GM12878 (cell line): ENCODE measurements around the gene ZNF267. TPM values are rescaled to one million over a fixed set of nuclear protein-coding genes. Genes with fewer than 3 reads are reported as not detected.

Experiments
- ATAC-seq: fragments of 200-7000 bp; cut with Tn5 transposase; 3 replicates; pipeline ENCODE4 v1.9.1; 2020; ENCODE audit warnings: mild to moderate bottlenecking, moderate library complexity
- BruUV-seq: library from RNA; stranded (reverse); fragments of 400-500 nt; replicated peaks from 2 replicates; lab custom pipeline; 2021; lab: Mats Ljungman, UMichigan
- CTCF ChIA-PET: fragments of 300-600 bp; sonication (Branson Sonifier 250); formaldehyde crosslinking; extraction: SDS; loops from one replicate; lab custom pipeline; 2021; ENCODE audit warnings: inconsistent platforms; lab: Yijun Ruan, JAX
- POLR2A ChIA-PET: fragments of 350-600 bp; formaldehyde crosslinking; extraction: SDS; loops from one replicate; lab custom pipeline; 2021; ENCODE audit warnings: inconsistent platforms; lab: Charles Lee
- RAD21 ChIA-PET: fragments of 300-600 bp; sonication (Branson Sonifier 250); formaldehyde crosslinking; loops from one replicate; lab custom pipeline; 2023; ENCODE audit warnings: antibody characterized with exemption; ENCODE audit not compliant: unreplicated experiment; lab: Charles Lee
- SMC1A ChIA-PET: fragments of 300-600 bp; sonication (Branson Sonifier 250); formaldehyde crosslinking; loops from one replicate; lab custom pipeline; 2023; ENCODE audit not compliant: unreplicated experiment, uncharacterized antibody; lab: Charles Lee
- DNase-seq: peaks from one replicate; pipeline ENCODE4 v3.0.0-alpha.2; 2011; ENCODE audit warnings: low read depth, low spot score
- FAIRE-seq: peaks from 3 replicates; lab custom pipeline; 2011; peaks lifted over from hg19 to GRCh38; lab: Jason Lieb, UNC
- H2AFZ ChIP-seq: 2 replicates; pipeline ENCODE4 v1.6.0; 2011; ENCODE audit warnings: low read depth, low read length, control low read depth; ENCODE audit not compliant: control insufficient read depth
- H3K27ac ChIP-seq: 2 replicates; pipeline ENCODE4 v1.5.1; 2011; ENCODE audit warnings: control low read depth; ENCODE audit not compliant: control insufficient read depth, insufficient read depth
- H3K27me3 ChIP-seq, 2 experiments: replicated peaks in 1 of 2; 2 replicates each; pipeline versions ENCODE4 v1.6.0 to v1.6.1; 2011; ENCODE audit warnings: low read length in 1 of 2; ENCODE audit not compliant: control insufficient read depth in 2 of 2, insufficient read depth in 2 of 2
- H3K36me3 ChIP-seq, 2 experiments: 2 replicates each; pipeline ENCODE4 v1.5.1; 2011; ENCODE audit warnings: low read length in 1 of 2; ENCODE audit not compliant: control insufficient read depth in 2 of 2, insufficient read depth in 2 of 2
- H3K4me1 ChIP-seq: 2 replicates; pipeline ENCODE4 v1.6.1; 2011; ENCODE audit warnings: mild to moderate bottlenecking, low read length, moderate library complexity, mixed read lengths; ENCODE audit not compliant: control insufficient read depth, insufficient read depth
- H3K4me2 ChIP-seq: 2 replicates; pipeline ENCODE4 v1.6.0; 2011; ENCODE audit warnings: control low read depth; ENCODE audit not compliant: control insufficient read depth, insufficient read depth
- H3K4me3 ChIP-seq: fragments of 200-600 bp; sonication (generic); 2 replicates; pipeline ENCODE4 v1.5.1; 2016
- H3K79me2 ChIP-seq: 2 replicates; pipeline ENCODE4 v1.6.0; 2011; ENCODE audit warnings: low read length; ENCODE audit not compliant: control insufficient read depth, insufficient read depth
- H3K9ac ChIP-seq: 2 replicates; pipeline ENCODE4 v1.8.0; 2011; ENCODE audit warnings: low read length, control low read depth, mixed read lengths; ENCODE audit not compliant: control insufficient read depth, insufficient read depth
- H3K9me3 ChIP-seq: replicated peaks from 3 replicates; pipeline ENCODE4 v1.5.1; 2011; ENCODE audit warnings: mild to moderate bottlenecking, low read length; ENCODE audit not compliant: control insufficient read depth, insufficient read depth
- H4K20me1 ChIP-seq: 2 replicates; pipeline ENCODE4 v1.6.0; 2011; ENCODE audit not compliant: control insufficient read depth, insufficient read depth
- CHD2 ChIP-seq: IDR thresholded peaks from 2 replicates; pipeline ENCODE4 v1.6.1; 2011; ENCODE audit warnings: low read depth, low read length, improper control_type of control experiment, borderline replicate concordance
- FOXK2 ChIP-seq: fragments of 450-650 bp; IDR thresholded peaks from 2 replicates; pipeline ENCODE4 v1.6.1; 2017; ENCODE audit warnings: mild to moderate bottlenecking, moderate library complexity
- GABPA ChIP-seq: IDR thresholded peaks from 2 replicates; pipeline ENCODE4 v1.6.1; 2014; ENCODE audit warnings: antibody characterized with exemption, low read depth, mild to moderate bottlenecking, inconsistent platforms
- MTA2 ChIP-seq: fragments of 450-650 bp; IDR thresholded peaks from 2 replicates; pipeline ENCODE4 v1.6.1; 2016; ENCODE audit warnings: low read depth, mild to moderate bottlenecking, moderate library complexity
- MYB ChIP-seq: fragments of 150-350 bp; IDR thresholded peaks from 2 replicates; pipeline ENCODE4 v1.6.1; 2014; ENCODE audit warnings: mild to moderate bottlenecking, low read depth, low read length, borderline replicate concordance
- NFYA ChIP-seq: IDR thresholded peaks from 2 replicates; pipeline ENCODE4 v1.6.1; 2011; ENCODE audit warnings: low read depth, mild to moderate bottlenecking, low read length, improper control_type of control experiment, borderline replicate concordance
- PKNOX1 ChIP-seq: fragments of 450-650 bp; IDR thresholded peaks from 2 replicates; pipeline ENCODE4 v1.6.1; 2016; ENCODE audit warnings: mild to moderate bottlenecking
- RAD51 ChIP-seq: fragments of 450-650 bp; IDR thresholded peaks from 2 replicates; pipeline ENCODE4 v1.6.1; 2016; ENCODE audit warnings: moderate library complexity, mild to moderate bottlenecking, inconsistent platforms
- SKIL ChIP-seq: fragments of 450-650 bp; IDR thresholded peaks from 2 replicates; pipeline ENCODE4 v1.6.1; 2017; ENCODE audit warnings: mild to moderate bottlenecking, low read depth, inconsistent platforms; ENCODE audit not compliant: poor library complexity, severe bottlenecking
- SMAD1 ChIP-seq: fragments of 450-650 bp; IDR thresholded peaks from 2 replicates; pipeline ENCODE4 v1.6.1; 2018; ENCODE audit warnings: mild to moderate bottlenecking, low read depth; ENCODE audit not compliant: partially characterized antibody
- SMAD5 ChIP-seq: IDR thresholded peaks from 2 replicates; pipeline ENCODE4 v1.6.1; 2016; ENCODE audit warnings: antibody characterized with exemption, low read depth
- YBX1 ChIP-seq: fragments of 450-650 bp; IDR thresholded peaks from 2 replicates; pipeline ENCODE4 v1.6.1; 2016; ENCODE audit warnings: antibody characterized with exemption
- WGBS: methylation state at CpG from one replicate; pipeline ENCODE4 v1.1.6; 2016; ENCODE audit warnings: low lambda C conversion rate; ENCODE audit not compliant: insufficient replicate concordance, insufficient coverage; ENCODE audit errors: missing lambda C conversion rate; 5-methylcytosine and 5-hydroxymethylcytosine counted together
- in situ Hi-C: fragments of 300-500 bp; cut with MboI; formaldehyde crosslinking; loops from 9 replicates; pipeline ENCODE4 v1.14.3; 2018; ENCODE audit warnings: mixed read lengths
- intact Hi-C: fragments of 100-400 bp; cut with micrococcal nuclease; formaldehyde crosslinking; loops from one replicate; pipeline ENCODE4 v1.14.2; 2022; ENCODE audit not compliant: unreplicated experiment
- polyA plus RNA-seq, 11 experiments: library from polyadenylated mRNA; depleted of rRNA in 4 of 11; unstranded in 6 of 11; stranded (reverse) in 5 of 11; fragments of >200 nt; fragmentation: Nextera tagmentation in 4 of 11; fragmentation: Illumina TruSeq in 1 of 11; extraction: Ambion mirVana in 4 of 11; extraction: Trizol in 1 of 11; gene quantifications; 1 replicate in 1 of 11; 2 replicates in 10 of 11; pipeline versions ENCODE4 v1.2.1 to v1.2.3, GENCODE V29; 2011 to 2016; ENCODE audit warnings: inconsistent platforms in 2 of 11, missing spikeins in 2 of 11, low read depth in 1 of 11
- total RNA-seq, 4 experiments: library from RNA; depleted of rRNA in 3 of 4; stranded (reverse); fragments of >200 nt in 3 of 4; fragmentation: Illumina TruSeq in 1 of 4; extraction: Trizol in 1 of 4; gene quantifications; 2 replicates each; pipeline versions ENCODE4 v1.2.1 to v1.2.3, GENCODE V29; 2013 to 2021
- TF ChIP-seq, protein P1 (sequence below): fragments of 150-350 bp; IDR thresholded peaks from 2 replicates; pipeline ENCODE4 v1.6.1; 2016; ENCODE audit warnings: low read depth, low read length

Gene ZNF267
- total and polyA plus RNA-seq, 10 of the 15 experiments (the other 5 are each of a cell fraction or from before 2014, with no cell fraction given) = 16.3 to 54.6 (median 29.6) TPM

- TF ChIP-seq NFYA (no peak; the same call in 1 of the 2 replicates), SMAD1 (peak; percentile 69), PKNOX1 (no peak), GABPA (peak; percentile 70), FOXK2 (no peak)
- TF ChIP-seq, protein P1, sequence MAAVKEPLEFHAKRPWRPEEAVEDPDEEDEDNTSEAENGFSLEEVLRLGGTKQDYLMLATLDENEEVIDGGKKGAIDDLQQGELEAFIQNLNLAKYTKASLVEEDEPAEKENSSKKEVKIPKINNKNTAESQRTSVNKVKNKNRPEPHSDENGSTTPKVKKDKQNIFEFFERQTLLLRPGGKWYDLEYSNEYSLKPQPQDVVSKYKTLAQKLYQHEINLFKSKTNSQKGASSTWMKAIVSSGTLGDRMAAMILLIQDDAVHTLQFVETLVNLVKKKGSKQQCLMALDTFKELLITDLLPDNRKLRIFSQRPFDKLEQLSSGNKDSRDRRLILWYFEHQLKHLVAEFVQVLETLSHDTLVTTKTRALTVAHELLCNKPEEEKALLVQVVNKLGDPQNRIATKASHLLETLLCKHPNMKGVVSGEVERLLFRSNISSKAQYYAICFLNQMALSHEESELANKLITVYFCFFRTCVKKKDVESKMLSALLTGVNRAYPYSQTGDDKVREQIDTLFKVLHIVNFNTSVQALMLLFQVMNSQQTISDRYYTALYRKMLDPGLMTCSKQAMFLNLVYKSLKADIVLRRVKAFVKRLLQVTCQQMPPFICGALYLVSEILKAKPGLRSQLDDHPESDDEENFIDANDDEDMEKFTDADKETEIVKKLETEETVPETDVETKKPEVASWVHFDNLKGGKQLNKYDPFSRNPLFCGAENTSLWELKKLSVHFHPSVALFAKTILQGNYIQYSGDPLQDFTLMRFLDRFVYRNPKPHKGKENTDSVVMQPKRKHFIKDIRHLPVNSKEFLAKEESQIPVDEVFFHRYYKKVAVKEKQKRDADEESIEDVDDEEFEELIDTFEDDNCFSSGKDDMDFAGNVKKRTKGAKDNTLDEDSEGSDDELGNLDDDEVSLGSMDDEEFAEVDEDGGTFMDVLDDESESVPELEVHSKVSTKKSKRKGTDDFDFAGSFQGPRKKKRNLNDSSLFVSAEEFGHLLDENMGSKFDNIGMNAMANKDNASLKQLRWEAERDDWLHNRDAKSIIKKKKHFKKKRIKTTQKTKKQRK = no peak
These were observed at the start of gene ZNF267 (continued) for GRCh38 chr16:31873556-31874365.

GRCh38 chr16:31833047-31833446, 40.6 kb upstream of the ZNF267 start:
- CTCF ChIA-PET = no interaction called here
- H3K9ac ChIP-seq = no peak overlapping the region
- H3K79me2 ChIP-seq = no peaks in the 10 kb centered on the region
- FAIRE-seq = no peak
- no peaks in the 10 kb centered on the region for H3K27me3 ChIP-seq
- no peak overlapping the region for H3K4me3 ChIP-seq
- no peak overlapping the region for H3K27ac ChIP-seq
- intact Hi-C loops (no loop called here), in situ Hi-C loops (loop anchor here (10.0 kb wide), 1 partner anchor 52 kb away; no protein-coding TSS in a partner anchor)
- ATAC-seq = no peak
- RAD21 ChIA-PET = no interaction called here
- no peak for DNase-seq
- H4K20me1 ChIP-seq = no peaks in the 10 kb centered on the region
- SMC1A ChIA-PET = no interaction called here
- BruUV-seq = no TSS peak
- 18% methylated on average over 3 of the region's 3 CpGs for WGBS
- no peak overlapping the region for H2AFZ ChIP-seq
- no peaks in the 10 kb centered on the region for H3K4me1 ChIP-seq
- no peaks in the 10 kb centered on the region for H3K36me3 ChIP-seq
- POLR2A ChIA-PET = no interaction called here
- no peak overlapping the region for H3K4me2 ChIP-seq
- no peaks in the 10 kb centered on the region for H3K9me3 ChIP-seq
- TF ChIP-seq NFYA (no peak), YBX1 (no peak), SKIL (no peak), RAD51 (no peak), MYB (no peak), CHD2 (no peak), SMAD5 (no peak), MTA2 (no peak)
